NCI-H2107 treated with DMSO at 0.1 percent for 48 hours (cell line): ENCODE measurements around the gene SYNE4.
"Not testable (repeated sequence)": the region's sequence is repeated elsewhere in the genome, so short reads cannot be mapped to it uniquely, and the experiment has no call there.

Experiments
- DNase-seq: peaks from one replicate; lab custom pipeline; 2025; ENCODE audit not compliant: unreplicated experiment; lab: John Stamatoyannopoulos, UW

Gene SYNE4

DNA sequence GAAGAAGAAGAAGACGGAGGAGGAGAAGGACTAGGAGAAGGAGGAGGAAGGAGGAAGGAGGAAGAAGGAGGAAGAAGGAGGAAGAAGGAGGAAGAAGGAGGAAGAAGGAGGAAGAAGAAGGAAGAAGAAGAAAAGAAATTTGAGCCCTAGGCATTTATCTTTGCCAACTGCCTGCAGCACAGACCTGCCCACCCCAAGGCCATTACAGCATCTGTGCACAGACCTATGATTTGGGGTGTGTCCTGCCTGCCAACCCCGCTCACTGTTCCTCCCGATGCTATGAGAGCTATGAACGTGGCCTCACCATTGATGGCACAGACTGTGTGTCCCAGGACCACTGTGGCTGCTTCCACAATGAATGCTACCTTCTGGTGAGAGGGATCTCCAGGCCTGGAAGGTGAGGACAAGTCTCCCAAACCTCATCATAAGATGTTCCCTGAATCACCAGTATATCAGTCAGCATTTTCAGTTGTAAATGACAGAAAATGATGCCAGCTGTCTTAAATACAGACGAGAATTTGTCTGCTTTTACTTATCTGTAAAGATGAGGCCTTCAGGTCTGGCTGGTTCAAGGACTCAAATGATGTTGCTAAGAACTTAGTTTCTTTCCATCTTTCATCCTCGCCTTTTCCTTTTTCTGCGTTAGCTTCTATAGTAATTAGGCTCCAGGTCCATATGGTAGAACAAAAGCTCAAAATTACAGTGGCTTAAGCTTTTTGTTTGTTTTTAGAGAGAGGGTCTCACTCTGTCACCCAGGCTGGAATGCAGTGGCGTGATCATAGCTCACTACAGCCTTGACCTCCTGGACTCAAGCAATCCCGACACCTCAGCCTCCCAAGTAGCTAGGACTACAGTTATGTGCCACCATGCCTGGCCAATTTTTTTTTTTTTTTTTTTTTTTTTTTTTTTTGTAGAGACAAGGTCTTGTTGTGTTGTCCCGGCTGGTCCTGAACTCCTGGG lies 17.6 kb downstream of the SYNE4 start:
- DNase-seq = no peak

DNA sequence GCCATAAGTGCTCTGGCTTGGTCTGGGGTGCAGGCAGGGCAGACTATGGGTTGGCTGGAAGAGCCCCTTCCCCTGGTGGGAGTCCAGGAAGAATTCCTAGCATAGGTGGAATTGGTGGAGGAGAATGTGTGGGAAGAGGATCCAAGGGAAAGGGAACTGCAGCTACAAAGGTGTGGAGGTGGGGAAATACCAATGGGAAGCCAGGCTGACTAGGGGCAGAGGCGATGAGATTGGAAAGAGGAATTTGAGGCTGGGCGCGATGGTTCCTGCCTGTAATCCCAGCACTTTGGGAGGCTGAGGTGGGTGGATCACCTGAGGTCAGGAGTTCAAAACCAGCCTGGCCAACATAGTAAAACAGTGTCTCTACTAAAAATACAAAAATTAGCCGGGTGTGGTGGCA lies 18.5 kb downstream of the SYNE4 start:
- no peak for DNase-seq

DNA sequence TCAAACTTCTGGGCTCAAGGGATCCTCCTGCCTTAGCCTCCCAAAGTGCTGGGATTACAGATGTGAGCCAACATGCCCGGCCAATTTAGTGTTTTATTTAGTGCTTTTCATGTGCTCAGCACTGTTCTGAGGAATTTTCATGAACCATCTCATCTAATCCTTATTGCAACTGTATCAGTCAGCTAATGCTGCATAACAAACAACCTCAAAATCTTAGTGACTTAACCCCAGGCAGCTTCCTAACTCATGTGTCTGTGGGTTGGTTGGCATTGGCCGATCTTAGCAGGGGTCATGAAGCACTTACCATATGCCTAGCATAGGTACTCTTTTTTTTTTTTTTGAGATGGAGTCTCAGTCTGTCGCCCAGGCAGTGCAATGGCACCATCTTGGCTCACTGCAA lies 19.8 kb downstream of the SYNE4 start:
- DNase-seq = no peak

DNA sequence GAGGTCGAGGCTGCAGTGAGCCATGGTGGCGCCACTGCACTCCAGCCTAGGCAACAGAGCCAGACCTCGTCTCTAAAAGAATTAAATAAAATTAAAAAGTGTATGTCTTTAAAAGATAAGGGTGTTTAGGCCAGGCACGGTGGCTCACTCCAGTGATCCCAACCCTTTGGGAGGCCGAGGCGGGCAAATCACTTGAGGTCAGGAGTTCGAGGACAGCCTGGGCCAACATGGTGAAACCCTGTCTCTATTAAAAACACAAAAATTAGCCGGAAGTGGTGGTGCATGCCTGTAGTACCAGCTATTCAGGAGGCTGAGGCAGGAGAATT lies 21.1 kb downstream of the SYNE4 start:
- no peak for DNase-seq

DNA sequence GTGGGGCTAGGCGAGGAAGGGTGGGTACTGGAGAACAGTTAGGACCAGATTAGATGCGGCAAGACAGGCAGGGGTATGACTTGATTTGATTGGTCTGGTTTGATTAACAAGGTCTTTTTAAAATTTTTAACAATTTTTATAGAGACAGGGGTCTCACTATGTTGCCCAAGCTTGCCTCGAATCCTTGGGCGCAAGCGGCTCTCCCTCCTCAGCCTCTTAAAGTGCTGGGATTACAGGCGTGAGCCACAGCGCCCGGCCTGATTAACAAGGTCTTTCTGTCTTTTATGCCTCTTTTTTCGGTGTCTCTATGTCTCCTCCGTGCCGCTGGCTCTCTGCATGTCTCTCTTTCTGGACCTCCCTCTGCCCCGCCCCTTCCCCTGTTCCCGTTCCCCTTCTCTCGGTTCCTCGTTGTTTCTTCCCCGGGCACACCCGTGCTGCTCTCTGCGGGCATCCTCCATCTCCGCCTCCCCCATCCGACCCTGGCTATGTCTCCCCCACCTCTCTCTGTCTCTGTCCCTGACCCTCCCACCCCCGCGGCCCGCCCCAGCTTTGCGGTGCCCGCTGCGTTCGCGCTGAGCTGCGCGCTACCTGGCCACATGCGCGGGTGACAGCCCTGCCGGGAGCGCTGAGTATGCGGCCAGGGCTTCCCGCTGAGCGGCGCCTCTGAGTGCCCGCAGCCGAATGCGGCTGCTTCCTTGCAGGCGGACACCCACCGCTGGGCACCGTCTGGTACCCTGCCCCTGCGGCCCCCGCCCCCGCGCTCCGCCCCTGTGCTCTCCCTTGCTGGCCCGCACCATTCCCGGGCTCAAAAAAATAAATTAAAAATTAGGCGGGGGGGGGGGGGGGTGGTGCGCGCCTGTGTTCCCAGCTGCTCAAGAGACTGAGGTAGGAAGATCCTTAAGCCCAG lies 21.7 kb downstream of the SYNE4 start:
- no peak for DNase-seq

DNA sequence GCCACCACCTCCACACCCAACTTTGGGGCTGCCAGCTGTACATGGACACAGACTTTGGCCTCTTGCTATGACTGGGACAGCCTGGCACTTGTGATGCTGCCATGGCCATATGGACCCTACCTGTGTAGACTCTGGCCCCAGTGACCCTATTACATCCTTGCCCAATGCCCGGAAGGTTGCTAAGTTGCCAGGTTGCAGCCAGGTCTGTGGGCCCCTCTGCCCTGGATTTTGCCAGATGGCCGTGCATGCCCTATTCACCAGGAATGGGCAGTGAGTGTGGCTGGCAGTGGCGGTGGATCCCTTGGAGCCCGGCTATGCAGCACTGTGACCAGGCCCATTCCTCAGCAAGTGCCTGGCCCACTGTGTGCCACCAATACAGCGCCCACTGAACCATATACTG lies 22.5 kb downstream of the SYNE4 start:
- DNase-seq = no peak

DNA sequence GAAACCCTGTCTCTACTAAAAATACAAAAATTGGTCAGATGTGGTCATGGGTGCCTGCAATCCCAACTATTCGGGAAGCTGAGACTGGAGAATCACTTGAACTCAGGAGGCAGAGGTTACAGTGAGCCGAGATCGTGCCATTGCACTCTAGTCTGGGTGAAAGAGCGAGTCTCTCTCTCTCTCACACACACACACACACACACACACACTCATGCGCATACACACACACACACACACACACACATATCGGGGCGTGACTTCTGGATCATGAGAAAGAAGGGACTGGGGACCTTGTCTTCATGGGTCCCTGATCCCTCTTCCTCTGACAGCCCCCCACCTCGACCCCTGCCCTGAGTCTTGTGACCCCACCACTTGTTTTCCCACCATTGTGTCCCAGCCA lies 25.4 kb downstream of the SYNE4 start:
- no peak for DNase-seq

DNA sequence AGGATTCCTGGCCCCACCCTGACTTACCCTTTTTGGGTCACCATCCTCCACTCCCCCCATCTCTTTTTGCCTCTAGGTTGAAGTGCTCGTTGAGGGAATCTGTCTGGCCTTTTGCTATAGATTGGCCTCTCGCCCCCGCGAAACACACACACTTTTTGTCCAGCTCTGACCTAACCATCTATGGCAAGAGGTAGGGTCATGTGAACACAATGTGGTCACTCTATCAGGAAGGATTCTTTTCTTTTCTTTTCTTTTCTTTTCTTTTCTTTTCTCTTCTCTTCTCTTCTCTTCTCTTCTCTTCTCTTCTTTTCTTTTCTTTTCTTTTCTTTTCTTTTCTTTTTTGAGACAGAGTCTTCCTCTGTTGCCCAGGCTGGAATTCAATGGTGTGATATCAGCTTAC lies 27.6 kb downstream of the SYNE4 start:
- DNase-seq = not testable (repeated sequence)

DNA sequence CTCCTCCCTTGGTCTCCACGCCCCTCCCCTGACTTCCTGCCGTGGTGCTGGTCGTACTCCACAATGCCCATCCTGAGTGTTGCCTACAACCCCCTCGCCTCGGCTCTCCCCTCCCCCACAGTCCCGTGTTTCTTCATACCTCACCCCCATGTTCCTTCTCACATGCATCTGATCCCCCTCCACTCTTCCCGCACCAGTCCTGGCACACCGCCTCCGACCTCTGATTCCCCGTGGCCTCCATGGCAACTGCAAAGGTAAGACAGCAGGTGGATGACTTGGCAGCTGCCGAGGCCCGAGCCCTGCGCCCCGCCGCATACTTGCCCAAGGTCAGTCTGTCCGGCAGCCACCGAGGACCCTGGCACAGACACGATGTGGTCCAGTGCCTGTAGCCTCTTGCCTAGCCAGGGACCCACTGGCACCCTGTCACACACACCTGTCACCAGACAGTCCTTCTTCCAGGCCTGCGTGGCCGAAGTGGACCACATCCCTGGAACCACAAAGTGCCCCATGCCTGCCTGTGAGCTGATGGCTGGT lies 29.7 kb downstream of the SYNE4 start:
- DNase-seq = no peak

DNA sequence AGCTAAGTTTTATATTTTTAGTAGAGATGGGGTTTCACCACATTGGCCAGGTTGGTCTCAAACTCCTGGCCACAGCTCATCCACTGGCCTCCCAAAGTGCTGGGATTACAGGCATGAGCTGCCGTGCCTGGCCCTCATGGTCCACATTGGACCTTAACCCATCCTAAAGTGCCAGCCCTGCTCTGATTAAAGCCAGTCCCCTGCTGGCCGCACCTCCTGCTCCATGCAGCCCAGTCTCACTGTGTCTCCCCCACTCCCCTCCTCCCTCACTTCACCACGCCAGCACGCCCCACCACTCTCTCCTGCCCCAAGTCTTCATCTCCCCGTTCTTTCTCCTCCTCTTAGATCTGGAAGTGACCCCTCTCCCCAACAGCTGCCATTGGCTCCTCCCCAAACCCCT lies 30.3 kb downstream of the SYNE4 start:
- no peak for DNase-seq

DNA sequence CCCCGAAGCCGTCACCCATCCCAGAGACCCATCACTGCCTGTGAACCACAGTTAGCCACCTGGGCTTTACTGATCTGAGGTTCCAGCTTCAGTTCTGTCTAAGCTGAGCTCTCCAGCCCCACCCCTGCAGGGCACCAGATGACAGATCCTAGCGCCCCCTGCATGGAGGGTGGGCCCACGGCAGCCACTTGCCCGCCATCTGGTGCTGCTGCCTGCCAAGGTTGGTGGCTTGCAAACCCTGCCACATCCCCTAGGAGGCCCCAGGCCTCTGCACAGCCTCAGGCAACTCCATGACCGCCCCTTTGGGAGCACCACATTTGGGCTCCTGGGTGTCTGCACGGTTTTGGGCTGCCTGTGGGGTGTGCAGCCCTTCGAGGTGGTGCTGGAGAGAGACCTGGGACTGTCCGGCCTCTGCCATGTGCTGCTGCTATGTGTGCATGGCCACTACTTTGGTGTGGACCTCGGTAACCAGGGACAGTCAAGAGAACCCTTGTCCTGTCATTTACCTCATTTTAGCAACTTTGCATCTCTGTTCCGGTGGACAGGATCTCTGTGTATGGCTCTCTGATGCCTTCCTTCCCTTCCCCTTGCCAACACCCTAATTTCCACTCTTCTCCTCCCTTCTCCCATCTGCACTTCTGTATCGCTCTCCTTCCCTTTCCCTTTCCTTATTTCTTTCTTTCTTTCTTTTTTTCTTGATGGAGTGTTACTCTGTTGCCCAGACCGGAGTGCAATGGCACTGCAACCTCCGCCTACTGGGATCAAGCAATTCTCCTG lies 31.0 kb downstream of the SYNE4 start:
- no peak for DNase-seq

DNA sequence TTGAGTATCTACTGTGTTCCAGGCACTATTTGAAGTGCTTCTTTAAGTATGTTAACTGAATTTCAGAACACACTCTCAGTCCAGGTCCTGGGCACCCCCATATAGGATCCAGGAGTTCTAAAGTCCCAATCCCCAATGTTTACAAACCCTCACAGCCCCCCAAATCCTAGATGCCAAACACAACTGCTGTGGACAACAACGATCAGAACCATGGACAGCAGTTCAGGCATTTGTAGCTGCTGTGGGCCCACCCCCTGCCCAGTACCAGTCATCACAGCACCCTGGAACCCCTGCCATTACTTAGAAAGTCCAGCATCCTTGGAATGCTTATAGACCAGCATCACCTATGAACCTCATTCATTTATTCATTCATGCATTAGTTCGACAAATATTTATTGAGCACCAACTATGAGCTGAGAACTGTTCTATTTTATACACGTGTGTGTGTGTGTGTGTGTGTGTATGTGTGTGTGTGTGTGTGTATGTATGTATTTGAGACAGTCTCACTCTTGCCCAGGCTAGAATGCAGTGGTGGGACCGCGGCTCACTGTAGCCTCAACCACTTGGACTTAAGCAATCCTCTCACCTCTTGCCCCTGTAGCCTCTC lies 32.9 kb downstream of the SYNE4 start:
- DNase-seq = no peak

DNA sequence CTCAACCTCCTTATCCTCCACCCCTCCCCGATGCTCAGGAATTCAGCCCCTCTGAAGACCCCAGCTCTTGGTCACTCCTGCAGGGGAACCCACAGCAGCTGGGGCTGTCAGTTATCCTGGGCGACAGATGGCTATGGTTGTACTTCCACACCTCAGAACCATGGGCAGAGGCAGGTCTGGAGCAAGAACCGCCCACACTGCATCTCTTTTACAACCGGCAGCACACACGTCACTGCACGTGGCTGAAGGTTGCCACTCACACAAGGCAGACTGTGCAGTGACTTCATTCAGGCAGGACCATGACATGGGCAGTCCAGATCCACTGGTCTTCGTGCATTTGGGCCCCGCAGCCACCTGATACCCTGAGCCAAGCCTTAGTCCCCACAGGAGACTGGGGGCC lies 35.1 kb downstream of the SYNE4 start:
- no peak for DNase-seq

DNA sequence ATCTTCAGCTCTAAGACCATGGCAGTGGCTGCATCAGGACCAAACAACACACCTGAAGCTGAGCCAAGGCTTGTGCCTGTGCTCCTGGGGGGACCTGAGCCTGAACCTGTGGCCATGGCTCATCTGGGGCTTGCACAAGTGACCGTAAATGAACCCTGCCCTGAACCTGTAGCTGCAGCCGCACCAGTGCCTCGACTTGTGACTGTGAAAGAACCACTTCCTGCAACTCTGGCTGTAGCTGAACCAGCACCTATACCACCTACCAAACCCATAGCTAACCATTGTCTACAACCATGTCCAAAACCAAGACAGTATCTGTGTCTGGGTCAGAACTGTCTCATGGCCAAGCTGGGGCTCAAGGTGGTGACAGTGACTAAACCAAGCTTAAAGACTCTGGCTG lies 41.8 kb downstream of the SYNE4 start:
- no peak for DNase-seq

DNA sequence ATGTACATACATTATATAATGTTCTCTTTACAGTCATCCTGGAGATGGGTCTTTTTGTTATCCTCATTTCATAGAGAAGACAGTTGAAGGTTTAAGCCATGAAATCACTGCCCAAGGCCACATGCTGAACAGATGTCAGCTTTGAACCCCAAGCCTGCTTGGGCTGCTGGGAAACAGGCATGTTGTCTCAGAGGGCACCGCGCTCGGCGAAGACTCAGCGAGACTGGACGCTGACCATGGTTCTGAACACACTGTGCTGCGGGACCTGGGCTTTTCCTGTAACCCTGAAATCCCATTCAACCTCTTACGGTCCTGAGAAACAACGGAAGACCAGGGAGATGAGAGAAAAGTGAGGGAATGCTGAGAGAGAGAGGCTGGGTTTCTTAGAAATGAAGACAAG lies 45.1 kb downstream of the SYNE4 start:
- no peak for DNase-seq

DNA sequence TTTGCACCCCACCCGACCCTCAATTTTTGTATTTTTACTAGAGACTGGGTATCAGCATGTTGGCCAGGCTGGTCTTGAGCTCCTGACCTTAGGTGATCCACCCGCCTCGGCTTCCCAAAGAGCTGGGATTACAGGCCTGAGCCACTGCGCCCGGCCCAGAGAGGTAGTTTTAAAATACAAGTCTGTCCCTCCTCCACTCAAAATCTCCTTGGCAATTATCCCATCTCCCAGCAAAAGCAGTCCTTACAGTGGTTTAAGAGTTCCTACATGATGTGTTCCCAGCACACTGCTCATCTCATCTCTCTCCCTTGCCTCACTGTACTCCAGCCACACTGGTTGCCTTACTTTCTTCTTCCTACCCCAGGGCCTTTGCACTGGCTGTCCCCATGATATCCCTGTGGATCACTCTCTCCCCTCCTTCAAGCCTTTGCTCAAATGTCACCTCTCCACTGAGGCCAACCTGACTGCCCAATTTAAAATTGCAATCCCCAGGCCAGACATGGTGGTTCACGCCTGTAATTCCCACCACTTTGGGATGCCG lies 48.1 kb downstream of the SYNE4 start:
- DNase-seq = no peak

DNA sequence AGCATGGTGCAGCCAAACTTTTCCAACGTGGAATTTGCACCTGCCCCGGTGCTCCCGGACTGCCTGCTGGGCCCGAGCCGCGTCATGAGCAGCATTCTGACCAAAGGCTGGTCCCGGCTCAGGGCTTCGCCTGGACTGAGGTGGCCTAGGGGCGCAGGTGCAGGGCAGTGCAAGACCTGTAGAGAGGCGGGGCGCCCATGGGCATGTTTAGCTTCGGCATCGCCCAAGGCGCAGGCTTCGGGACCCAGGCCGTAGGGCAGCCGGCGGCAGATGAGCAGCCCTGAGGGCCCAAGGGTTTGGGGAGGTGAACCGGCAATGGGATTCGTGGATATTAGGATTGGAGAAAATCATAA lies 48.7 kb downstream of the SYNE4 start:
- DNase-seq = no peak

DNA sequence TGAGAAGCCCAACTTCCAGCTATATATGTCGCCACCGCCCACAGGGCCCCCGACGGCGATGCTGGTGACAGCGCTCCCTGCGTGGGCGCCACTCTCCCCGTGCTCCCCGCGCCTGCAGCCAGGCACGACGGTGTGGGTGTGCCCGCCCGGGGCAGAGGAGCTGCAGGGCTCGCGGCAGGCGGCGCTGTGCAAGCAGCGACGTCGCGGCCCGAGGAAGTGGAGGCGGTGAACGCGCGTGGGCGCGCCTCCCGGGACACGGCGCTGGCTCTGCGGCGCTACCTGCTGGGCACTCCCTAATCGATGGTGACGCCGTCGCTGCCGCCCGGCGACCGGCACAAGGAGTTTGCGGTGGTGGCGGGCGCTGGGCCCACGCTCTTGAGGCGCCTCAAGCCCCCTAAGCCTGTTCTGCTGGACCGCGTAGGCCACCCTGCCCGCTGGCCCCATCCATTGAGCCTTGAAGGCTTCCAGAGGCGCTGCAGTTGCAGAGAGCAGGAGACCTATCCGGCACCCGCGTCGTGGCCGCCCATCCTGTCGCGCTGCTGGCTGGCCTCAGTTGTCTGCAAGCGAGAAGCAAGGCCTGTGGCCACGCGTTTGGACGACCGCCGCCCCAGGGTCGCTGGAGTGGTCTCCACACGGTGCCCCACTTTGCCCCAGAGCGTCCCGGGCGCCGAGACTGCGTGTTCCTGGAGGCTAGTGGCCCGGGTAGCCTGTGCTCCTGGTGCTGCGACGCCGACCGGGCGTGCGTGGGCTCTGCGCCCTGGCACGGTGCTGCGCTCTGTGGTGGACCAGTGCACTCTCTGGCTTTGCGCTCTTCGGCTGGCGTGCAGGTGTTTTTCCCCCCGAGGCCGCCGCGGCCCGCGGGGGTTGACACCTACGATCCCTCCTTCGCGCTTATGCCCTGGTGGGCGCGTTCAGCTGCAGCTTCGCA lies 49.3 kb downstream of the SYNE4 start:
- no peak for DNase-seq

DNA sequence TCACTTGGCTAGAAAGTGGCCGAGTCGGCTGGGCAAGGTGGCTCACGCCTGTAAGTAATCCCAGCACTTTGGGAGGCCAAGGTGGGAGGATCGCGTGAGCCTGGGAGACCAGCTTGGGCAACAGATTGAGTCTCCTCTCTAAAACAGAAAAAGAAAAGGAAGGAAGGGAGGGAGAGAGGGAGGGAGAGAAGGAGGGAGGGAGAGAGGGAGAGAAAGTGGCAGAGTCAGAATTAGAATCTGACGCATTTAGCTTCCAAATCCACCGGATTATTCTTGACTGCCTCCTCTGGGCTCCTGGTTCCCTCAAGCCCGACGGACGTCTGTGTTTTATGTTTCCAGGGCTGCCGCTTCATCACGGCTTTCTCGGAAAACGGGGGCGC lies 50.0 kb downstream of the SYNE4 start:
- no peak for DNase-seq
